ENCODE results near the gene EFTUD2.

Gene EFTUD2

DNA sequence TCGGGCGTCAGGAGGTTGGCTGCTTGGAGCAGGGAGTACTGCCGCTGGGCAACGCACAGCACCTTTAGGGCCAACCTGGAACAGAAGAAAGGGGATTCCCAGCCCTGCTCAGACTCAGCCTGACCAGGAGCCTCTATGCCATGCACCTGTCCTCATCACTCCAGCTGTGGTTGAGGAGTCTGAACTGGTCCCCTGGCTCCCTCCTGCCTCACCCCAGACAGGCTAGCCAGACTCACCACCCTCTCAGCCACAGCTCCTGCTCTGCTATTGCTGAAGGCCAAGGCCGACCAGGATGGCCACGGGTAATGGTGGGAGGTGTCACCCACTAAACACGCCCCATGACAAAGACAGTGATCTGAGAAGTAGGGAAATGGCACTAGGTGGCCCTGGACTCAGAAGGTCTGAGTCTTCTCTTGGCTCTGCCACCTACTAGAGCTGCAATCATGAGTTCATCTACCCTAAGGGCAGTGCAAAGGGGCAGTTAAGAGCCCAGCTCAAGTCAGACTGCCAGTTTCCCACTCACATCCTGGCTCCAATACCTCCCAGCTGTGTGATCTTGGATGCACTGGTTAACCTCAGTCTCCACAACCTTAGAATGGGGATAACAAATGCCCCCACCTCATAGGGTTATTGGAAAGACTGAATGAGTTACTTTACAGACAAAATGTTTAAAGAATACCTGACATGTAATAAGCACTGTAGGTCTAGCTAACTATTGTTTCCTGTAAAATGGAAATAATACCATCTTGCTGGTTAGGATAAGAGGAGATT, 29.9 kb upstream of the EFTUD2 start:
- Histone ChIP-seq H3K27me3 (replicated peaks; ENCODE audit: control insufficient read depth, insufficient read depth, low read length) (no peaks in the 10 kb centered on the region), H3K36me3 (ENCODE audit: control insufficient read depth, insufficient read depth, low read length) (peaks cover 41% of the 10 kb centered on the region), H3K4me3 (replicated peaks; ENCODE audit: low read depth, low read length) (no peak overlapping the region)
- no peak for DNase-seq (ENCODE audit: extremely low read depth, insufficient read length)
- TF ChIP-seq, protein P1, sequence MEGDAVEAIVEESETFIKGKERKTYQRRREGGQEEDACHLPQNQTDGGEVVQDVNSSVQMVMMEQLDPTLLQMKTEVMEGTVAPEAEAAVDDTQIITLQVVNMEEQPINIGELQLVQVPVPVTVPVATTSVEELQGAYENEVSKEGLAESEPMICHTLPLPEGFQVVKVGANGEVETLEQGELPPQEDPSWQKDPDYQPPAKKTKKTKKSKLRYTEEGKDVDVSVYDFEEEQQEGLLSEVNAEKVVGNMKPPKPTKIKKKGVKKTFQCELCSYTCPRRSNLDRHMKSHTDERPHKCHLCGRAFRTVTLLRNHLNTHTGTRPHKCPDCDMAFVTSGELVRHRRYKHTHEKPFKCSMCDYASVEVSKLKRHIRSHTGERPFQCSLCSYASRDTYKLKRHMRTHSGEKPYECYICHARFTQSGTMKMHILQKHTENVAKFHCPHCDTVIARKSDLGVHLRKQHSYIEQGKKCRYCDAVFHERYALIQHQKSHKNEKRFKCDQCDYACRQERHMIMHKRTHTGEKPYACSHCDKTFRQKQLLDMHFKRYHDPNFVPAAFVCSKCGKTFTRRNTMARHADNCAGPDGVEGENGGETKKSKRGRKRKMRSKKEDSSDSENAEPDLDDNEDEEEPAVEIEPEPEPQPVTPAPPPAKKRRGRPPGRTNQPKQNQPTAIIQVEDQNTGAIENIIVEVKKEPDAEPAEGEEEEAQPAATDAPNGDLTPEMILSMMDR (IDR thresholded peaks at IDR 0.05; ENCODE audit: insufficient read depth, low read length, poor library complexity, severe bottlenecking) = no peak

DNA sequence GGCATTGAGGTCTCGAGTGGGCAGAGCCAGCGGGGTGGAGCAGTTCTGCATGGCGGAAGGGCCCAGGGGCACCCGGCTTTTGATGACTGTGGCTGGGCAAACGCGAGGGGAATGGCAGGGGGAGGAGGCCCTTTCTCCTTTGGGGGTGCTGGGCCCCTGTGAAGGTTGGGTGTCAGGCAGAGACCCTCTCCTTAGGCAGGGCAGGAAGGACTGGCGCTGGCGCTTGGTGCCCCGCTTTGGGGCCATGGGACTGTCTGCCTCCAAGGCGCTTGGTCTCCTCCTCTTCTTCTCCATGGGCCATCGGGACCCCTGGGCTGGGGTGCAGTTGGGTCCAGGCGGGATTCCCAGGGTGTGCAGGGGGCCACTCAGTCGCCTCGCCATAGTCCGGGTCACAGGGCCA, 28.9 kb upstream of the EFTUD2 start:
- Histone ChIP-seq H3K27me3 (replicated peaks; ENCODE audit: control insufficient read depth, insufficient read depth, low read length) (no peaks in the 10 kb centered on the region), H3K4me3 (replicated peaks; ENCODE audit: low read depth, low read length) (no peak overlapping the region), H3K36me3 (ENCODE audit: control insufficient read depth, insufficient read depth, low read length) (peaks cover 36% of the 10 kb centered on the region)
- DNase-seq (ENCODE audit: extremely low read depth, insufficient read length) = no peak
- TF ChIP-seq, protein P1 (IDR thresholded peaks at IDR 0.05; ENCODE audit: insufficient read depth, low read length, poor library complexity, severe bottlenecking) = no peak

DNA sequence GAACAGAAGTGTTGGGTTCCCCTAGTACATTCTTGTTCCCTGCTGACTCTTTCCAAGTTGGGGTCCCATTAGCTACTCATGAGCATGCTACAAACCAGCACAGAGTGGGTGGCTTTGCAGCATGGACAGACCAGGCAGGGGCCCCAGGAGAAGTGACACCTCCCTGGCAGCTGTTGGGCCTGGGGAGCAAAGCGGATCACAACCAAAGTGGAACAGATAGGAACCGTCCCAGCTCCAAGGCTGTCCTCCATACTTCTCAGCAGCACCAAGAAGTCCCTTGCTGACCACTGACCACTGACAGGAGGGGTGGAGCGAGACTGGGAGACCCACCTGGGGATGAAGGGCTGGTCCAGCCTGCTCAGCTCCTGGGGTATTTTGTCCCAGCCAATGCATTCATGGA, 28.5 kb upstream of the EFTUD2 start:
- Histone ChIP-seq H3K4me3 (replicated peaks; ENCODE audit: low read depth, low read length) (no peak overlapping the region), H3K36me3 (ENCODE audit: control insufficient read depth, insufficient read depth, low read length) (peaks cover 36% of the 10 kb centered on the region), H3K27me3 (replicated peaks; ENCODE audit: control insufficient read depth, insufficient read depth, low read length) (no peaks in the 10 kb centered on the region)
- TF ChIP-seq, protein P1 (IDR thresholded peaks at IDR 0.05; ENCODE audit: insufficient read depth, low read length, poor library complexity, severe bottlenecking) = no peak
- DNase-seq (ENCODE audit: extremely low read depth, insufficient read length) = no peak

DNA sequence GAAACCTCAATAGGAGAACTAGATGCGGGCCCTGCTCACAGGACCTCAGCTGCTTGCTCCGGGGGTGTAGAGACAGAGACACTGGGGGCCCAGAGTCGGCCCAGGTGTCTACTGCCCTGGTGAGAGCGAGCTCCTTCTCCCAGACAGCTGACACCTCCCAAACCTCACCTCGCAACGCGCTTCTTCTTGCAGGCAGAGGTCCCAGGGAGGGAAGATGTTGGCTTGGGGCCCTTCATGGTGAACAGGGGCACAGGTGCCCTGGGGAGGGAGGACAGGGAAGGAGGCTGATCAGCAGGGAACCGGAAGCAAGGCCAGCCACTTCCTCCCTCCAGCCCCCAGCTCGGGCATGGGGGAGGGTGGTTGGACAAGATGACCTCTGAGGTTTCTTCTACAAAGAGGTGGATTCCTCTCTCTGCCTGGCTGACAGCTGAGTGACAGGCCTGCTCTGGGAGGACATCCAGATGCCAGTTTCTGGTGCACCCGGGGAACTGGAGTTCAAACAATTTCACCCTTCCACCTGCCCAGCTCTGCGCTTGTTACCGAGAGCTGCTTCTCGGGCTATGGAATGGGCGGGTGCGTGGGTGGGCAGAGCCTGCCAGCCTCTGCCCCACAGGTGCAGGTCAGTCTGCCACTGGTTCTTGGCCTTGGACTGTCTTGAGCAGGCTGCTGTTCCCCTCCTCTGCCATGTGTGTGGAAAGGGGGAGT, 27.7 kb upstream of the EFTUD2 start:
- peaks cover 30% of the 10 kb centered on the region for H3K36me3 ChIP-seq (ENCODE audit: control insufficient read depth, insufficient read depth, low read length)
- no peak for DNase-seq (ENCODE audit: extremely low read depth, insufficient read length)

DNA sequence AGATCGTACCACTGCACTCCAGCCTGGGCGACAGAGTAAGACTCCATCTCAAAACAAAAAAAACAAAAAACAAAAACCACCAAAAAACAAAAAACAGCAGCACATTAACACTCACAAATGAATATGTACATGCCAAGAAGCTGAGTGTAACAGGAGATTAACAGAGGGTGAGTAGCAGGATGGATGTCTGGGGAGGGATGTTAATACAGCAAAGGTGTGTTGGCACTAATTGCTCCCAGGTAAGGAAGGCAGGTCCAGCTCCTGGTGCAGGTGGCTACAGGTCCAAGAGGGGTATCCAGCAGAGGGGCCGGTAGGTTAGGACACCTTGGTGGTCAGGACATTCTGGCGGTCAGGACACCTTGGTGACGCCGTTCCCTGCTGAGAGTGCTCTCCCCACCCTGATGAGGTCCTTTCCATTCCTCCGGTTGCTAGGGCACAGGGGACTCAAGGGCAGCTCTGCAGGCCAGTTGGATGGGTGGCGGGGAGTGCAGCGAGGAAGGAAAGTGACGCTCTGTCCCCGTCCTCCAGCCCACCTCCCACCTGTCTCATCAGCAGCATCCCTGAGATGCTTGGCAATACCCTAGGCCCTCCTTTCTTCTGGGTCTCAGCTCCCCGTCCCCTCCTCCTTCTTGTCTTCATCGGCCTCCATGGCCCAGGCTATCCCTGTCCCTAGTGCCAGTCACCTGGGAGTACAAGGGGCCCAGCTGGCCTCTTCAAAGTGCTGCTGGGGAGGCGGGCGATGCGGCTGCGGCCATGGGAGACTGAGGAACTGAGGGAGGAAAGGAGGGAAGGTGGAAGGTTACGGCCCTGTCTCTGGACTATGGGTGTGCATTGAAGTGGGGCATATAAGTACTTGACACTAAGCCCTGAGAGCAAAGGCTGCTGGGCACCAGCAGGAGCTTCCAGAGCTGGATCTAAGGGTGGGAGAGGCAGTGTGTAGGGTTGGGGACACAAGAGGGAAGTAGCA, 26.8 kb upstream of the EFTUD2 start:
- H3K27me3 ChIP-seq (replicated peaks; ENCODE audit: control insufficient read depth, insufficient read depth, low read length) = no peaks in the 10 kb centered on the region
- H3K4me3 ChIP-seq (replicated peaks; ENCODE audit: low read depth, low read length) = no peak overlapping the region
- peaks cover 23% of the 10 kb centered on the region for H3K36me3 ChIP-seq (ENCODE audit: control insufficient read depth, insufficient read depth, low read length)
- DNase-seq (ENCODE audit: extremely low read depth, insufficient read length) = no peak
- TF ChIP-seq, protein P1 (IDR thresholded peaks at IDR 0.05; ENCODE audit: insufficient read depth, low read length, poor library complexity, severe bottlenecking) = no peak

More for the DNA sequence above, 27.7 kb upstream of the EFTUD2 start:
- TF ChIP-seq, protein P1 (IDR thresholded peaks at IDR 0.05; ENCODE audit: insufficient read depth, low read length, poor library complexity, severe bottlenecking) = no peak
- no peak overlapping the region for H3K4me3 ChIP-seq (replicated peaks; ENCODE audit: low read depth, low read length)
- H3K27me3 ChIP-seq (replicated peaks; ENCODE audit: control insufficient read depth, insufficient read depth, low read length) = no peaks in the 10 kb centered on the region

Measured in GM06990 (cell line).